ENCODE data around the gene SHOC2.

The SHOC2 gene

DNA sequence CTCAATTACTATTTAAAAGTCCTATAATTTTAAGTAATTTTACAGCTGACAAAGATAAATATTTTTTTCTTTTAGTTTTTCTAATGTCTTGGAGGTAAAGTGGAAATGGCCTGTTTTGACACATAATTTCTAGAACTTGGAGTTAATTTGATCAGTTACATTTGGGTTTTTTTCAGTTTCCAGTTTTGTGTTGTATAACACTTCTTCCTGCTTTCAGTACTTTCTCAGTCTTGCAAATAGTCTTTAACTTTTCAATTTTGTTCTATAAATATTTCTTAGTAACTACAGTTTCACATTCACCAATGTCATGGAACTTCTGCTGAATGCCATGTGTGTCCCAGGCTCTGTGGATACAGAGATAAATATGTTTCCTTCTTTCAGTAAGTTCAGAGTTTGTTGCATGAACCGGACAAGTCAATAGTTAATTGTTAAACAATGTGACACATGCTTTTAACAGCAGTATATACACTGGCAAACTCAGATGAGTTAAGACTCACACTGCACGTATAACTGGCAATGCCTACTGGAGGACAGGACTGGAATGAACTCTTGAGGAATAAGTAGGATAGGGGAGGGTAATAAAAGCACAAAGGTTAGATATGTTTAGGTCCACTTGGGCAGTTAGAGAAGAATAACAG lies 4.6 kb downstream of the SHOC2 start:
- Histone ChIP-seq H3K4me3 (ENCODE audit: low read depth in 1 of 2, low read length in 2 of 2) (no peak overlapping the region), H3K36me3 (ENCODE audit: insufficient read depth, low read length) (no peaks in the 10 kb centered on the region), H3K4me1 (ENCODE audit: insufficient read depth, low read length) (peaks cover 22% of the 10 kb centered on the region), H3K9ac (ENCODE audit: low read length) (no peak overlapping the region), H3K27me3 (ENCODE audit: control insufficient read depth in 1 of 2, insufficient read depth in 2 of 2, low read length in 2 of 2) (no peaks in the 10 kb centered on the region), H3K9me3 (ENCODE audit: low read length) (no peaks in the 10 kb centered on the region), H3K27ac (ENCODE audit: low read depth, low read length) (no peak overlapping the region)

DNA sequence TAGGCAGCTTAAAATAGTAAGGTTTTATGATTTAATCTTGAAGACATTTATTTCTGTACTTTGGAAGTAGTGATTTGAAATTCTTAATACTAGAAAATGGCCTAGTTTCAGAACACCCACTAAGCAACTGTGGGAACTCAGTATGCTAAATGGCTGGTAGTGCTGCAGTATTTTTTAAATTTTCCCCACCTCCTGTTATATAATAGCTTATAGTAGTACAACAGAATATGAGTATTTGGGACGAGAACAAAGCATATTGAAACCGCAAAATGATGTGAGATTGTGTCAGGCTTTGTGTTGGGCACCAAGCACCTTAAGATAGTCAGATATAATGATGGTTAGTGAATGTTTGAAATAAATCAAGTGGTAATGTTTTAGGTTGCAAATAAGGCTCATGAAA lies 8.1 kb downstream of the SHOC2 start:
- no peak overlapping the region for H3K4me3 ChIP-seq (ENCODE audit: low read depth in 1 of 2, low read length in 2 of 2)
- no peak overlapping the region for H3K9ac ChIP-seq (ENCODE audit: low read length)
- H3K27ac ChIP-seq (ENCODE audit: low read depth, low read length), result no peak overlapping the region
- peaks cover 15% of the 10 kb centered on the region for H3K4me1 ChIP-seq (ENCODE audit: insufficient read depth, low read length)
- H3K9me3 ChIP-seq (ENCODE audit: low read length), result no peaks in the 10 kb centered on the region
- H3K27me3 ChIP-seq (ENCODE audit: control insufficient read depth in 1 of 2, insufficient read depth in 2 of 2, low read length in 2 of 2), result no peaks in the 10 kb centered on the region
- no peaks in the 10 kb centered on the region for H3K36me3 ChIP-seq (ENCODE audit: insufficient read depth, low read length)

DNA sequence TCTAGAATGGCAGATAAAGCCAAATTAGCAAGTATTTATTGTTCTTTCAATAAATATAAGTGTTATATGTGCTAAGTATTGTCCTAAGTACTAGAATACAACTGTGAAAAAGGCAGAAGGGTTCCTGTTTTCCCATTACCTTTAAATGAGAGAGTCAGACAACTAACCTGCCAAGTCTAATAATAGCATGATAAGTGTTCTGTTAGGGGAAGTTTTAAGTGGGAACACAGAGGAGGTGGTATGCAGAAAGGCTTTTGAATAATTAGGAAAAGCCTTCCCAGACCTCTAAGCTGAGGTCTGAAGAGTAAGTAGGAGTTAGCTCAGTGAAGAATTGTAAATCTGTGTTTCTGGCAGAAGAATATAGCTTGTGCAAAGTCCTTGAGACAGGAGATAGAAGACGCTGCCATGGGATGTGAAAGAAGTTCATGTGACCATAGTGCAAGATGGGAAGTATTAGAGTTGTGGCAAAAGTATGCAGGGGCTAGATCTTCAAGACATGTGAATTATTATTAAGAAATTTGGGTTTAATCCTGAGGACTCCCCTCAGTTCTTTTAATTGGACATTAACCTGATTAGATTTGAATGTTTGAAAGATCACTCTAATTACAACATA lies 12.5 kb downstream of the SHOC2 start:
- H3K9ac ChIP-seq (ENCODE audit: low read length), result no peak overlapping the region
- H3K27ac ChIP-seq (ENCODE audit: low read depth, low read length), result no peak overlapping the region
- H3K4me3 ChIP-seq (ENCODE audit: low read depth in 1 of 2, low read length in 2 of 2), result no peak overlapping the region
- H3K27me3 ChIP-seq (ENCODE audit: control insufficient read depth in 1 of 2, insufficient read depth in 2 of 2, low read length in 2 of 2), result no peaks in the 10 kb centered on the region
- H3K36me3 ChIP-seq (ENCODE audit: insufficient read depth, low read length), result no peaks in the 10 kb centered on the region
- no peaks in the 10 kb centered on the region for H3K9me3 ChIP-seq (ENCODE audit: low read length)
- peaks cover 4% of the 10 kb centered on the region for H3K4me1 ChIP-seq (ENCODE audit: insufficient read depth, low read length)

DNA sequence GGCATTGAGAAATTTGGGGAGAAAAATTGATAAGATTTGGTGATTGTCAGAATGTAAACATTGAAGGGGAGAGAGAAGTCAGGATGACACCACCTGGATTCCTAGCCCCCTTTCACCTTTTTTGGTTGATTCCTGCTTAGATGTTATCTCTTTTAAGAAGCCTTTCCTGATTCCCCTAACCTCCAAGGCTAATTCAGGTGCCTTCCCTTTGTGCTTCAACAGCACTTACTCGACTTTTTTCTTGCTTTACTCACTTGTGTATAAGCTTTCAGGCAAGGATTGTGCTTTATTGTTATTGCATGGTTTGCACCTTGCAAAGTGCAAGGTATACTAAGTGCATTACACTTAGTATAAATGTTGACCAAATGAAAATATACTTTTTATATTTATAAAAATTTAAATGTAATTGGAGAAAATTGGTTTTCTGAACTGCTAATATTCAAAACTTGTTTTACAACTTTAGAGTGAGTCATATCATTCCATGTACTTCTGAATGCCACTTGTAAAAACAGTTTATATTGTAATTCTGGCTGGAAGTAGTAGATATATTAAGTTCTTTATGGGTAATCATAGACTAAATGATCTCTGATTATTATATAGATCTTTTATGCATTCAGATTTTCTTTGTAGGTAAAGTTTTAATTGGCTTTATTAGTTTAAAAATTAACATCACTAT lies 13.2 kb downstream of the SHOC2 start:
- Histone ChIP-seq H3K9me3 (ENCODE audit: low read length) (no peaks in the 10 kb centered on the region), H3K27ac (ENCODE audit: low read depth, low read length) (no peak overlapping the region), H3K4me1 (ENCODE audit: insufficient read depth, low read length) (peaks cover under 1% of the 10 kb centered on the region), H3K4me3 (ENCODE audit: low read depth in 1 of 2, low read length in 2 of 2) (no peak overlapping the region), H3K9ac (ENCODE audit: low read length) (no peak overlapping the region), H3K36me3 (ENCODE audit: insufficient read depth, low read length) (no peaks in the 10 kb centered on the region), H3K27me3 (ENCODE audit: control insufficient read depth in 1 of 2, insufficient read depth in 2 of 2, low read length in 2 of 2) (no peaks in the 10 kb centered on the region)

DNA sequence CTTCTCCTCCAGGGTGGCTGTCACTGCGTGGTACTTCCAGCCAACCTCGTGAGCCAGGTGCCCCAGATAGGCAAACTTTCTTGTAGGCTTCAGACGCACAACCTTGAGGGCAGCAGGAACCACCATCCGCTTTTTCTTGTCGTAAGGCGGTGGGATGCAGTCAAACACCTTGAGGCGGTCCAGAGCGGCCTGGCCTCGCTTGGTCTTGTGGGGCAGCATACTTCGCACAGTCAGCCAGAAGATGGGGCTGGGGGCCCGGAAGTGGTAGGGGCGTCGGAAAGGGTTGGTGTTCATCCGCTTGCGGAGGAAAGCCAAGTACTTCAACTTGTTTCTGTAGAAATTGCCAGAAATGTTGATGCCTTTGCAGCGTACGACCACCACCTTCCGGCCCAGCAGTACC lies 17.4 kb downstream of the SHOC2 start:
- Histone ChIP-seq H3K27ac (ENCODE audit: low read depth, low read length) (no peak overlapping the region), H3K36me3 (ENCODE audit: insufficient read depth, low read length) (no peaks in the 10 kb centered on the region), H3K4me3 (ENCODE audit: low read depth in 1 of 2, low read length in 2 of 2) (no peak overlapping the region), H3K4me1 (ENCODE audit: insufficient read depth, low read length) (no peaks in the 10 kb centered on the region), H3K27me3 (ENCODE audit: control insufficient read depth in 1 of 2, insufficient read depth in 2 of 2, low read length in 2 of 2) (no peaks in the 10 kb centered on the region), H3K9me3 (ENCODE audit: low read length) (no peaks in the 10 kb centered on the region), H3K9ac (ENCODE audit: low read length) (no peak overlapping the region)

DNA sequence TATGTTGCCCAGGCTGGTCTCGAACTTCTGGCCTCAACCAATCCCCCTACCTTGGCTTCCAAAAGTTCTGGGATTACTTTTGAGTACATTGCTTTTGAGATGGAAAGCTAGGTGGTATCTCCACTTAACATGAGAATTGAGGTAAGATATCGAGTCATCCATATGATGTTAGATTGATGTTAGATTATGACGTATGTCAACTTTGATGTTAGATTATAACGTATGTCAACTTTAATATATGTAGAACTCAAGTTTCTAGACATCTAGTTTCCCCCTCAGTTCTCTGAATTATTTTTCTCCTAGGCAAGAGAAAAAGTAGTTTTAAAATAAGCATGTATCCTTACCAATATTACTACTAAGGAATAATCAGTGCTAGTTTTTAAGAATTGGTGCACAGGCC lies 20.0 kb downstream of the SHOC2 start:
- Histone ChIP-seq H3K27ac (ENCODE audit: low read depth, low read length) (no peak overlapping the region), H3K9me3 (ENCODE audit: low read length) (no peaks in the 10 kb centered on the region), H3K9ac (ENCODE audit: low read length) (no peak overlapping the region), H3K36me3 (ENCODE audit: insufficient read depth, low read length) (no peaks in the 10 kb centered on the region), H3K4me3 (ENCODE audit: low read depth in 1 of 2, low read length in 2 of 2) (no peak overlapping the region), H3K4me1 (ENCODE audit: insufficient read depth, low read length) (peaks cover 10% of the 10 kb centered on the region), H3K27me3 (ENCODE audit: control insufficient read depth in 1 of 2, insufficient read depth in 2 of 2, low read length in 2 of 2) (no peaks in the 10 kb centered on the region)

DNA sequence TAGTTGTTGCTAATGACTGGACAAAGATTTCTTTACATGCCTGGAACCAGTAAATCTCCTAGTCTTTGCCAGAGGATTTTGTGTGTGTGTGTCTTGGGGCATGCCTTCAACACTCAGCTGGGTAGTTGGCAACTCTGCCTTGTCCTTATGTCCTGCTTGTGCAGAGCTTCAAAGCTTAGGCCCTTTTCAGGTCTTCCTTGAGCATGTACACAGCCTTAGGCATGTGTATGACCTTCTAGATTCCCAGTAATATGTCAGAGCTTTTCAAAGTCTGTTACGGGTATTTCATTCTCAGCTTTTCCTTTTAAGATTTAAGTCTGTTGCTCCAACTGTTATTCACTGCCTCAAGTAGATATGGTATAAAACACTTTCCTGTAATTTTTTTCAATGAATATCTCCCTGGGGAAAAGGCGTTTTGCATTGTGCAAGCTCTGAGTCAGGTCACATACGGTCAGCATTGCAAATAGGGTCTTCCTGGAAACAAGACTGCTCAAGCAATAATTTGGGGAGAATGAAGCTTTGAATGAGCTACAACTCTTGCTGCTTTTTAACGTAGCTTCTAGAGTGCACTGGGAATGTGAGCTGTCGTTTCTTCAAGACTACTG lies 25.5 kb downstream of the SHOC2 start:
- no peak overlapping the region for H3K9ac ChIP-seq (ENCODE audit: low read length)
- no peak overlapping the region for H3K4me3 ChIP-seq (ENCODE audit: low read depth in 1 of 2, low read length in 2 of 2)
- no peak overlapping the region for H3K27ac ChIP-seq (ENCODE audit: low read depth, low read length)
- H3K27me3 ChIP-seq (ENCODE audit: control insufficient read depth in 1 of 2, insufficient read depth in 2 of 2, low read length in 2 of 2), result no peaks in the 10 kb centered on the region
- H3K36me3 ChIP-seq (ENCODE audit: insufficient read depth, low read length), result no peaks in the 10 kb centered on the region
- no peaks in the 10 kb centered on the region for H3K9me3 ChIP-seq (ENCODE audit: low read length)
- peaks cover 10% of the 10 kb centered on the region for H3K4me1 ChIP-seq (ENCODE audit: insufficient read depth, low read length)

DNA sequence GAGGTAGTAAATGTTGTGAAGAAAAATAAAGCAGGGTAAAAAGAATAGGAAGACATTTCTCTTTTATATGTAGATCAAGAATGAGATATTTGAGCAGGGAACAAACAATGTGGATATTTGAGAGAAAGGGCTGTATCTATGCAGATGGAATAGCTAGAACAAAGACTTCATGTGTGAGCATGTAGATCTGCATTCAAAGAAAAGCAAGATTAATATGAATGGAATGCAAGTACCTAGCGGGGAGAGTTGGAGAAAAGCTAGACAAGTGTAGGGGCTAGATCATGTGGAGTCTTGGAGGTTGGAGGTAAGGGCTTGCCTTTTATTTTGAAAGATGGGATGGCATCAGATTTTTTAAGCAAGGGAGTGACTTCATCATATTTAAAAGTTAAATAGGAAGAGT lies 27.1 kb downstream of the SHOC2 start:
- Histone ChIP-seq H3K36me3 (ENCODE audit: insufficient read depth, low read length) (no peaks in the 10 kb centered on the region), H3K4me3 (ENCODE audit: low read depth in 1 of 2, low read length in 2 of 2) (no peak overlapping the region), H3K27me3 (ENCODE audit: control insufficient read depth in 1 of 2, insufficient read depth in 2 of 2, low read length in 2 of 2) (no peaks in the 10 kb centered on the region), H3K4me1 (ENCODE audit: insufficient read depth, low read length) (peaks cover 10% of the 10 kb centered on the region), H3K27ac (ENCODE audit: low read depth, low read length) (no peak overlapping the region), H3K9me3 (ENCODE audit: low read length) (no peaks in the 10 kb centered on the region), H3K9ac (ENCODE audit: low read length) (no peak overlapping the region)

DNA sequence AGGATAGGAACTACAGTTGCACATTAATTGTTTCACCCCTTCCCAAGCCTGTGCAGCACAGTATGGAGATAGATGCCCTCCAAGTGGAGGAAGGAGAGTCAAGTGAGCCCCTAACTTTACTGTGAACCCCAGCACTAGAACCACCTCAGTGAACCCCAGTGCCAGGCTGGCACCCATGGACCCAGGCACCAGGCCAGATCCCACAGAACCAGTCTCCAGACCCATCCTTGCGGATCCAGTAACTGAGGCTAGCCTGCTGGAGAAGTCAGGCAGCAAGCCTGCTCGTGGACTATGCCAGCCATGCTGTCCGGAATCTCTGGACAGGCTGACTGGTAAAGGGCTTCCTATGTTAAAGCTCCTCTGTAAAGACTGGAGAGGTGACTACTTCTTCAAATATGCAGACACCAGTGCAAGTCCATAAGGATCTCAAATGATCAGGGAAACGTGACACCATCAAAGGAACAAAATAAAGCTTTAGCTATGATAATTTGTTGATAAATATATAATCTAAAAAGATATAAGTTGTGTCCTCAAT lies 27.7 kb downstream of the SHOC2 start:
- Histone ChIP-seq H3K36me3 (ENCODE audit: insufficient read depth, low read length) (no peaks in the 10 kb centered on the region), H3K27me3 (ENCODE audit: control insufficient read depth in 1 of 2, insufficient read depth in 2 of 2, low read length in 2 of 2) (no peaks in the 10 kb centered on the region)

DNA sequence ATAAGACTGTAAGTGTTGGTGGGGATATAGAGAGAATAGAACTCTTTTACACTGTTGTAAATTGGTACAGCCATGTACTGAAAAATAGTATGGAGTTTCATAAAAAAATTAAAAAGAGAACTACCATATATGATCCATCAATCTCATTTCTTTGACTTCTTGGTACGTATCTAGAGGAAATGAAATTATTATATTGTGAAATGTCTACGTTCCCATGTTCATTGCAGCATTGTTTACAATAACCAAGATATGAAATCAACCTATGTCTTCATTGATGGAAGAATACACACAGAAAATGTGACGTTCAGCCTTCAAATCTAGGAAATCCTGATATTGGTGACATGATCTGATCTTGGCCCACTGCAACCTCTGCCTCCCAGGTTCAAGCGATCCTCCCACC lies 32.0 kb downstream of the SHOC2 start:
- no peaks in the 10 kb centered on the region for H3K4me1 ChIP-seq (ENCODE audit: insufficient read depth, low read length)
- H3K36me3 ChIP-seq (ENCODE audit: insufficient read depth, low read length), result no peaks in the 10 kb centered on the region
- H3K9ac ChIP-seq (ENCODE audit: low read length), result no peak overlapping the region
- H3K9me3 ChIP-seq (ENCODE audit: low read length), result no peaks in the 10 kb centered on the region
- no peaks in the 10 kb centered on the region for H3K27me3 ChIP-seq (ENCODE audit: control insufficient read depth in 1 of 2, insufficient read depth in 2 of 2, low read length in 2 of 2)
- H3K27ac ChIP-seq (ENCODE audit: low read depth, low read length), result no peak overlapping the region
- no peak overlapping the region for H3K4me3 ChIP-seq (ENCODE audit: low read depth in 1 of 2, low read length in 2 of 2)

More for the DNA sequence above, 27.7 kb downstream of the SHOC2 start:
- Histone ChIP-seq H3K4me1 (ENCODE audit: insufficient read depth, low read length) (peaks cover 10% of the 10 kb centered on the region), H3K27ac (ENCODE audit: low read depth, low read length) (no peak overlapping the region), H3K4me3 (ENCODE audit: low read depth in 1 of 2, low read length in 2 of 2) (no peak overlapping the region), H3K9me3 (ENCODE audit: low read length) (no peaks in the 10 kb centered on the region), H3K9ac (ENCODE audit: low read length) (no peak overlapping the region)

DNA sequence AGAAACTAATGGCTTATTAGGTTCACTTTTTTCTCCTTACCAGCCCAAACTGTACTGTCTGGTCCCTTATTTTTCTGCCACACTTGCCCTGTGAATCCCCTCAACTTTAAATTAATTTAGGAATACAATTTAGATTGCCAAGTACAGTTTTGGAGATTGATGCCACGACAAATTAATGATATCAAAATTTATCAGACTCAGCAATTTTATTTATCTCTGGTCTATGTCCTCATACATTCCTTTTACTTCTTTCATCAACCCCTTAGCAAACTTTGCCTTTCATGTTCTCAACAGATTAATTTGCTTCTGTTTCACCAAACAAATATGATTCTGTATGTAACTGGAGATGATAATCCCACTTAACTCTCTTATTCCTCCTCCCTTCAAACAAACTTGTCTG lies 38.2 kb downstream of the SHOC2 start:
- H3K36me3 ChIP-seq (ENCODE audit: insufficient read depth, low read length), result no peaks in the 10 kb centered on the region
- no peaks in the 10 kb centered on the region for H3K9me3 ChIP-seq (ENCODE audit: low read length)
- no peak overlapping the region for H3K27ac ChIP-seq (ENCODE audit: low read depth, low read length)
- no peaks in the 10 kb centered on the region for H3K27me3 ChIP-seq (ENCODE audit: control insufficient read depth in 1 of 2, insufficient read depth in 2 of 2, low read length in 2 of 2)
- peaks cover 20% of the 10 kb centered on the region for H3K4me1 ChIP-seq (ENCODE audit: insufficient read depth, low read length)
- no peak overlapping the region for H3K9ac ChIP-seq (ENCODE audit: low read length)
- no peak overlapping the region for H3K4me3 ChIP-seq (ENCODE audit: low read depth in 1 of 2, low read length in 2 of 2)

All from muscle layer of colon (tissue), 2 donors.